GM12801 (cell line): ENCODE measurements around the gene APBA2.

Experiments used
- CTCF ChIP-seq: IDR thresholded peaks from one replicate; pipeline ENCODE4 v1.5.1; 2011; ENCODE audit warnings: control low read depth; ENCODE audit not compliant: insufficient read length; ENCODE audit errors: extremely low read depth

The APBA2 gene

GRCh38 chr15:29035336-29036285 lies 149.8 kb downstream of the APBA2 start:
- TF ChIP-seq CTCF = no peak

DNA sequence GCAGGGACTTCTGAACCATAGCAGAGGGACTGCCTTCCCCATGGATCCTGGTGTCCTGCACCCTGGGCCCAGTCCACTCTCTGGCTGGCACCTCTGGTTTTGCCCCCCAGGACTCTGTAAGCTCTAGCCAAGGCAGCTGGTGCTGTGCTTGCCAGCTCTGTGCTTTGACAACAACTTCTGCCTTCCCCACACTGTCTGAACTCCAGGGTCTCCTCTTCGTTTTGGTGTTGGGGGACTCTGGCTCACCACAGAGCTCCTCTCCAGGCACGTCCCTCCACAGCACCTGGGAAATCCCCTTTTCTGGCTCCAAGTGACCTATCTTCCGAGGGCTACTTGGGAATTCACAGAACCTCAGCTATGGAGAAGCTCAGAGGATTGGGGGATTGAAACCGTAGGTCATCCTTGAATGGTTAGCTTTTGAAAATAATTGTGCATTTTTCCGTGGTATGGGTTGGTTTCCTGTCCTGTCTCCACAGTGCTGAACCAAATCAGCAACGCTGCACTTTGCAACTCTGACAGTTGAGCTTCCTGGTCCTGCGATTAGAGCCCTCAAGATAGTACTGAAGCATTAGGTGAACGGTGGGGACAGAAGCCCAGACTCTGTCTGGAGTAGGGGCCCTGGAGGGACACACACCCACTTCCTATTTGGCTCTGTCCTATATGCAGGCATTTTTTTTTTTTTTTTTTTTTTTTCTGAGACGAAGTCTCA lies 152.4 kb downstream of the APBA2 start:
- TF ChIP-seq CTCF = no peak

DNA sequence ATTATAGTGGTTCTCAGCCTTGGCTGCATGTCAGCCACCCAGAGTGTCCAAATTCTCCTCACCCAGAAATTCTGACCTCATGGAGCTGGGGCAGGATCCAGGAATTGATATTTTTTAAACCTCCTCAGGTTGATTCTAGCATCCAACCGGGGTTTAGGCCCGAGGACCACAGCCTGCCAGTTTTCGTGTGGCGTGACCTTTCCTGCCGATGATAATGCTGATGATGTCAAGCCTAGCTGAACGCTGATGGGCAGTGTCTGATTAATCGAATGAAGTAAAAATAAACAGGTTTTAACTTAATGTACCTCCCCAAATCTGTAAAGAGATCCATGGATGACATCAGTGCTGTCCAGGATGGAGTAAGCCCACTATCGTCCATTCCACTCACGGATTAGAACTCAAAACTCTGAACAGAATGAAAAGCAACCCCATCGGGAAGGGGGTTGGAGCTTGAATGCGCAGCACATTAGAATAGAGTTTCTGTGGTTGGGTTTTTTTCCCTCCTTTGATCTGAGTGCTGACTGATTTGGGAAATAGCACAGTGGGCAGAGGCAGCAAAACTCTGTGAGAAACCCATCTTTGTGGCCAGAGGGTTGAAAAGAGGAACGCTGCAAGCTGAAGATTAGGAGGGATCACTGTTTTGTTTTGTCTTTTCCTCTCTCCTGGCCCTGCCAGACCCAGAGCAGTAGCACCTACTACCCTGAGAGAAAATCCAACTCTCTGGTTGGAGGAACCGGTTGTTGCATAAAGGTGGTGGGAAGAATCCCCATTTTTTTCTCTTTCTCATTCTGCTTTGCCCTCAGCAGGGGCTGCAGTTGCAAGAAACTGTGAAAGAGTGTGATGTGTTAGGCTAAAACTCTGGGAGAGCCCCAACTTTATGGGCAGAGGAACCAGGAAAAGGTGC lies 153.9 kb downstream of the APBA2 start:
- TF ChIP-seq CTCF = no peak

DNA sequence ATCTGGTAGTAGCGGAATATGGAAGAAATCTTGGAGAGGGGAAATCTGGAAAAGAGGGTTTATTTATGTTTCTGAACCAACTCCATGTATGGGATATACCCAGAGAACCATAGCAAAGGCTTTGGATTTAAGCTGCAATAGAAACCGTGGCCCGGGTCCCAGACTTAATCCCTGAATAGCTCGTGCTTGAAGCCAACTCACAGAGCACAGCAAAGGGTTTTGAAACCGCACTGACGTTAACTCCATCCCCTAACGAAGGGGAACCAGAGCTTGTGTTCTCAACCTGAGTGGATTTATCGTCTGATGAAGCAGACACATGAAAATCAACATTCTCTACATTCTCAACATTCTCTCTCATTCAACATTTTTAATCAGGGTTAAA lies 154.6 kb downstream of the APBA2 start:
- no peak for TF ChIP-seq CTCF

- TF ChIP-seq CTCF = no peak
These were observed 158.1 kb downstream of the APBA2 start for GRCh38 chr15:29043736-29044502.

DNA sequence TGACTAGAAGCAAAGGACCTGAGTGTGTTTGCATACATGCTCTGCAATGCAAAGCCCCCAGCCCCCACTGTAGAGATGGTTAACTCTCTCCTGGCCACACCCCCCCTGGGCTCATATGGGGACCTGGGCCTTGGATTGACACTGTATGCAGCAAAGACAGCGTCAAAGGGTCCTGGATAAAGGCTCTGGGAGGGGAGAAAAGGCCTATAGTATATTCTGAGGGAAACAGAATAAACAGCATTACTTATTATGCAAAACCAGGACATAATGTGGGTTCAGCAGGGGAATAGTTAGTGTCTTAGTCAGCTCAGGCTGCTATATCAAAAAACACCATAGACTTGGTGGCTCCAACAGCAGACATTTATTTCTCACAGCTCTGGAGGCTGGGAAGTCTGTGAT lies 158.7 kb downstream of the APBA2 start:
- TF ChIP-seq CTCF = no peak
